Measurements from ENCODE around the gene PSMD13.

PSMD13 gene

GRCh38 chr11:289712-290620 is 53.2 kb downstream of the PSMD13 start:
- no peak for DNase-seq

GRCh38 chr11:290621-291231 is 54.0 kb downstream of the PSMD13 start:
- no peak for DNase-seq

GRCh38 chr11:291281-292210 is 54.8 kb downstream of the PSMD13 start:
- no peak for DNase-seq

GRCh38 chr11:292211-293121 is 55.7 kb downstream of the PSMD13 start:
- no peak for DNase-seq

- no peak for DNase-seq
Measured at GRCh38 chr11:293271-293851, 56.6 kb downstream of the PSMD13 start.

GRCh38 chr11:293852-294661 is 57.3 kb downstream of the PSMD13 start:
- no peak for DNase-seq

- no peak for DNase-seq
Measured at GRCh38 chr11:294780-295179, 58.0 kb downstream of the PSMD13 start.

- no peak for DNase-seq
Measured at GRCh38 chr11:295351-296170, 58.8 kb downstream of the PSMD13 start.

- no peak for DNase-seq
Measured at GRCh38 chr11:296171-297050, 59.6 kb downstream of the PSMD13 start.

GRCh38 chr11:297051-297585 is 60.3 kb downstream of the PSMD13 start:
- DNase-seq: no peak

- no peak for DNase-seq
Measured at GRCh38 chr11:297586-298405, 61.0 kb downstream of the PSMD13 start.

GRCh38 chr11:298406-299065 is 61.8 kb downstream of the PSMD13 start:
- DNase-seq: no peak

- DNase-seq: no peak
Measured at GRCh38 chr11:299081-299891, 62.5 kb downstream of the PSMD13 start, which contains the start of gene IFITM5. Gene IFITM5 (minus strand): TSS chr11:299526. CDS start chr11:299490, 36 bp downstream.

- DNase-seq: no peak
Measured at GRCh38 chr11:299951-300735, 63.4 kb downstream of the PSMD13 start.
